GM12878 (cell line): Measurements from ENCODE around the gene TMED6. TPM values are rescaled to one million over a fixed set of nuclear protein-coding genes. Genes with fewer than 3 reads are reported as not detected.

ENCODE experiments used
- BCL11A ChIP-seq: IDR thresholded peaks from 2 replicates; pipeline ENCODE4 v1.6.1; 2011; ENCODE audit warnings: low read depth, low read length
- ESRRA ChIP-seq: IDR thresholded peaks from 2 replicates; pipeline ENCODE4 v1.6.1; 2012; ENCODE audit warnings: mild to moderate bottlenecking, low read length, improper control_type of control experiment
- IKZF1 ChIP-seq: fragments of 450-650 bp; conservative IDR thresholded peaks from 2 replicates; pipeline ENCODE4 v1.6.1; 2017; ENCODE audit warnings: antibody characterized with exemption, mild to moderate bottlenecking
- NFYA ChIP-seq: IDR thresholded peaks from 2 replicates; pipeline ENCODE4 v1.6.1; 2011; ENCODE audit warnings: low read depth, mild to moderate bottlenecking, low read length, improper control_type of control experiment, borderline replicate concordance
- PKNOX1 ChIP-seq: fragments of 450-650 bp; IDR thresholded peaks from 2 replicates; pipeline ENCODE4 v1.6.1; 2016; ENCODE audit warnings: mild to moderate bottlenecking
- POU2F2 ChIP-seq: IDR thresholded peaks from 3 replicates; pipeline ENCODE4 v1.6.1; 2011; ENCODE audit warnings: low read depth, mild to moderate bottlenecking, low read length, borderline replicate concordance
- RAD21 ChIP-seq: IDR thresholded peaks from 2 replicates; pipeline ENCODE4 v1.6.1; 2011; ENCODE audit warnings: mild to moderate bottlenecking, low read depth, low read length, moderate library complexity; ENCODE audit not compliant: insufficient read depth
- RAD51 ChIP-seq: fragments of 450-650 bp; IDR thresholded peaks from 2 replicates; pipeline ENCODE4 v1.6.1; 2016; ENCODE audit warnings: moderate library complexity, mild to moderate bottlenecking, inconsistent platforms
- USF2 ChIP-seq: IDR thresholded peaks from 2 replicates; pipeline ENCODE4 v1.6.1; 2011; ENCODE audit warnings: low read depth, low read length, improper control_type of control experiment, borderline replicate concordance
- ZBTB33 ChIP-seq: fragments of 450-650 bp; IDR thresholded peaks from 2 replicates; pipeline ENCODE4 v1.6.1; 2017; ENCODE audit warnings: mild to moderate bottlenecking
- ZNF622 ChIP-seq: fragments of 450-650 bp; IDR thresholded peaks from 2 replicates; pipeline ENCODE4 v1.6.1; 2017; ENCODE audit warnings: mild to moderate bottlenecking, inconsistent platforms
- polyA plus RNA-seq, 11 experiments: library from polyadenylated mRNA; depleted of rRNA in 4 of 11; unstranded in 6 of 11; stranded (reverse) in 5 of 11; fragments of >200 nt; fragmentation: Nextera tagmentation in 4 of 11; fragmentation: Illumina TruSeq in 1 of 11; extraction: Ambion mirVana in 4 of 11; extraction: Trizol in 1 of 11; gene quantifications; 1 replicate in 1 of 11; 2 replicates in 10 of 11; pipeline versions ENCODE4 v1.2.1 to v1.2.3, GENCODE V29; 2011 to 2016; ENCODE audit warnings: inconsistent platforms in 2 of 11, missing spikeins in 2 of 11, low read depth in 1 of 11
- total RNA-seq, 4 experiments: library from RNA; depleted of rRNA in 3 of 4; stranded (reverse); fragments of >200 nt in 3 of 4; fragmentation: Illumina TruSeq in 1 of 4; extraction: Trizol in 1 of 4; gene quantifications; 2 replicates each; pipeline versions ENCODE4 v1.2.1 to v1.2.3, GENCODE V29; 2013 to 2021
- TF ChIP-seq, protein P1 (sequence below): fragments of 450-650 bp; IDR thresholded peaks from 2 replicates; pipeline ENCODE4 v1.6.1; 2017; ENCODE audit warnings: borderline replicate concordance
- TF ChIP-seq, protein P2 (sequence below): fragments of 450-650 bp; IDR thresholded peaks from 2 replicates; pipeline ENCODE4 v1.6.1; 2014; ENCODE audit warnings: mild to moderate bottlenecking
- TF ChIP-seq, protein P3 (sequence below): IDR thresholded peaks from 2 replicates; pipeline ENCODE4 v1.6.1; 2012; ENCODE audit warnings: mild to moderate bottlenecking, low read depth, low read length

Gene TMED6
- total and polyA plus RNA-seq, 10 of the 15 experiments (the other 5 are each of a cell fraction or from before 2014, with no cell fraction given): 0.27 to 1.7 (median 0.78) TPM

- TF ChIP-seq, protein P1, sequence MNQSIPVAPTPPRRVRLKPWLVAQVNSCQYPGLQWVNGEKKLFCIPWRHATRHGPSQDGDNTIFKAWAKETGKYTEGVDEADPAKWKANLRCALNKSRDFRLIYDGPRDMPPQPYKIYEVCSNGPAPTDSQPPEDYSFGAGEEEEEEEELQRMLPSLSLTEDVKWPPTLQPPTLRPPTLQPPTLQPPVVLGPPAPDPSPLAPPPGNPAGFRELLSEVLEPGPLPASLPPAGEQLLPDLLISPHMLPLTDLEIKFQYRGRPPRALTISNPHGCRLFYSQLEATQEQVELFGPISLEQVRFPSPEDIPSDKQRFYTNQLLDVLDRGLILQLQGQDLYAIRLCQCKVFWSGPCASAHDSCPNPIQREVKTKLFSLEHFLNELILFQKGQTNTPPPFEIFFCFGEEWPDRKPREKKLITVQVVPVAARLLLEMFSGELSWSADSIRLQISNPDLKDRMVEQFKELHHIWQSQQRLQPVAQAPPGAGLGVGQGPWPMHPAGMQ: no peak
- TF ChIP-seq ZNF622 (no peak), ESRRA (no peak), RAD21 (peak; percentile 38), PKNOX1 (peak; percentile 79), USF2 (no peak), IKZF1 (peak; percentile 84), NFYA (no peak), BCL11A (no peak), ZBTB33 (no peak), POU2F2 (0 out of 3 replicates have a peak, but pooled peaks have one; percentile 16), RAD51 (no peak)
- TF ChIP-seq, protein P2, sequence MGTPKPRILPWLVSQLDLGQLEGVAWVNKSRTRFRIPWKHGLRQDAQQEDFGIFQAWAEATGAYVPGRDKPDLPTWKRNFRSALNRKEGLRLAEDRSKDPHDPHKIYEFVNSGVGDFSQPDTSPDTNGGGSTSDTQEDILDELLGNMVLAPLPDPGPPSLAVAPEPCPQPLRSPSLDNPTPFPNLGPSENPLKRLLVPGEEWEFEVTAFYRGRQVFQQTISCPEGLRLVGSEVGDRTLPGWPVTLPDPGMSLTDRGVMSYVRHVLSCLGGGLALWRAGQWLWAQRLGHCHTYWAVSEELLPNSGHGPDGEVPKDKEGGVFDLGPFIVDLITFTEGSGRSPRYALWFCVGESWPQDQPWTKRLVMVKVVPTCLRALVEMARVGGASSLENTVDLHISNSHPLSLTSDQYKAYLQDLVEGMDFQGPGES: no peak
- TF ChIP-seq, protein P3, sequence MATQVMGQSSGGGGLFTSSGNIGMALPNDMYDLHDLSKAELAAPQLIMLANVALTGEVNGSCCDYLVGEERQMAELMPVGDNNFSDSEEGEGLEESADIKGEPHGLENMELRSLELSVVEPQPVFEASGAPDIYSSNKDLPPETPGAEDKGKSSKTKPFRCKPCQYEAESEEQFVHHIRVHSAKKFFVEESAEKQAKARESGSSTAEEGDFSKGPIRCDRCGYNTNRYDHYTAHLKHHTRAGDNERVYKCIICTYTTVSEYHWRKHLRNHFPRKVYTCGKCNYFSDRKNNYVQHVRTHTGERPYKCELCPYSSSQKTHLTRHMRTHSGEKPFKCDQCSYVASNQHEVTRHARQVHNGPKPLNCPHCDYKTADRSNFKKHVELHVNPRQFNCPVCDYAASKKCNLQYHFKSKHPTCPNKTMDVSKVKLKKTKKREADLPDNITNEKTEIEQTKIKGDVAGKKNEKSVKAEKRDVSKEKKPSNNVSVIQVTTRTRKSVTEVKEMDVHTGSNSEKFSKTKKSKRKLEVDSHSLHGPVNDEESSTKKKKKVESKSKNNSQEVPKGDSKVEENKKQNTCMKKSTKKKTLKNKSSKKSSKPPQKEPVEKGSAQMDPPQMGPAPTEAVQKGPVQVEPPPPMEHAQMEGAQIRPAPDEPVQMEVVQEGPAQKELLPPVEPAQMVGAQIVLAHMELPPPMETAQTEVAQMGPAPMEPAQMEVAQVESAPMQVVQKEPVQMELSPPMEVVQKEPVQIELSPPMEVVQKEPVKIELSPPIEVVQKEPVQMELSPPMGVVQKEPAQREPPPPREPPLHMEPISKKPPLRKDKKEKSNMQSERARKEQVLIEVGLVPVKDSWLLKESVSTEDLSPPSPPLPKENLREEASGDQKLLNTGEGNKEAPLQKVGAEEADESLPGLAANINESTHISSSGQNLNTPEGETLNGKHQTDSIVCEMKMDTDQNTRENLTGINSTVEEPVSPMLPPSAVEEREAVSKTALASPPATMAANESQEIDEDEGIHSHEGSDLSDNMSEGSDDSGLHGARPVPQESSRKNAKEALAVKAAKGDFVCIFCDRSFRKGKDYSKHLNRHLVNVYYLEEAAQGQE: no peak
Measured at GRCh38 chr16:69310653-69311532, 40.7 kb downstream of the TMED6 start, which contains the start of gene VPS4A (continued).
